RPMI8226 (cell line): Measurements from ENCODE around the gene DLG1.

Experiments used
- DNase-seq: peaks from one replicate; pipeline ENCODE4 v3.0.0-alpha.2; 2015

Gene DLG1

DNA sequence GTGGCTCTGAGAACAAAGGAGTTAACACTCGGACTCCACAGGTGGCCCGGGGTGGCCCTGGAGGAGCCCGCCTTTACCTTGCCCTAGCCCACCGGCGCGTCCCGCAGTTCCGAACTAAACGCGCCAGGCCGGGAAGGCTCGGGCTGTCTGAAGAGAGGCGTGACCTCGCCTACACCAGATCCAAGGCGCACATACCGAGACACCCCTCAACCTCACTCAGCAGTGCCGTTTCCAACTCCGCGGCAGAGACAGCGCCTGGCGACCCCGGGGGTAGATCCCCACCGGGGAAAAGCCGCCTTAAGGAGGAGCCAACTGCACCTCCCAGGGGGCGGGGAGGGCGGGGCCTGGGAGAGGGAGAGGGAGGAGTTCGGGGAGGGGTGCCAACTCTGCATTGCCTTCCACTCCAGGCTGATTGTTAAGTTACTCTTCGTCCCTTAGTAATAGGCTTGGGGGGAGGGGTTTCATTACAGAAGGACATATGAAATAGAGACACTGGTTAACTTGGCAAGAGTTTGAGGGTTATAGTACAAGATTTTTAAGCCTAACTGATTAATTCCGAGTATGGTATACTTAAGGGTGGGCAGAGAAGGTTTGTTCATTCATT is at the start of gene DLG1:
Gene DLG1 (minus strand): TSS at position 272 of the 604 bp plus-strand sequence. CDS start 1,408 bp downstream, outside the sequence.
- DNase-seq, result peak; percentile 95

- no peak for DNase-seq
These were observed 49.6 kb upstream of the DLG1 start for GRCh38 chr3:197348014-197348413.

DNA sequence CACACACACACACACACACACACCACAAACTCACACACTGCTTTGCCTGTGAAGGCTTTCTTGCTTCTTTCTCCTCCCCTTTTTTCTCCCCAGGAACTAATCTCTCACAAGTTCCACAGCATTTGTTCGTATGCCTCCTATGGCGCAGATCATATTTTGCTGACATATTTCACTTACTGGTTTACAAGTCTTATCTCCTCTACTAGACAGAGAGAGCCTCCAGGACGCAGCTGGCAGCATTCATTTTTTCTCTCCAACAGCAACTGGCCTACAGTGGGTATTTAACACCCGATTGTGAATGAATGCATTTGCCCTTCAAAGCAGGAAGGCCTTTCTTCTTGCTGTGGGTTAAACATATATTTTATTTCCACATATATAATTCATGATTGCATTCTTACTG is 47.0 kb upstream of the DLG1 start:
- DNase-seq, result no peak

DNA sequence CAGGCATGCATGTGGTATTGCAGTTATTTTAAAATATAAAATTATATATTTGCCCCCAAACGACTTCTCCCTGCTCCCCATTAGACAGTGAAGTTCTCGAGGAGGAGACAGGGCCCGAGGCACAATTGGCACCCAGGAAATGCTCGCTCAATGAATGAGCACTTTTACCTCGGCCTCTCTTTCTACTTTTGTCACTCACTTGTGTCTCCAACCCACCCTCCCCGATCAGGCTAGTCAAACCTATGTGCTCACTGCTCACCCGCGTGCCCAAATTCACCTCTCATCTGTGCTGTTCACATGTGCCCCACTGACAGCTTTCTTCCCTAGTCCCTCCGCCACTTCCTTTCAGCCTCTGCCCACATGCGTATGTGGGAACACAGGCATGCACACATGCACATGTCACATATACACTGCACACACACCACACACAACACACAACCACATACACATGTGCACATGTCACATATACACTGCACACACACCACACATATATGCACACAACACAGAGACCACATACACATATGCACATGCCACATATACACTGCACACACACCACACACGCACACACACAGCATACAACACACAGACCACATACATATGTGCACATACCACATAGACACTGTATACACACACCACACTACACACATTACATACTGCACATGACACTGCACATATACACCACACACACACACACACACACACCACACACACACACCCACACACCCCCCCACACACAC is 46.3 kb upstream of the DLG1 start:
- DNase-seq, result no peak

DNA sequence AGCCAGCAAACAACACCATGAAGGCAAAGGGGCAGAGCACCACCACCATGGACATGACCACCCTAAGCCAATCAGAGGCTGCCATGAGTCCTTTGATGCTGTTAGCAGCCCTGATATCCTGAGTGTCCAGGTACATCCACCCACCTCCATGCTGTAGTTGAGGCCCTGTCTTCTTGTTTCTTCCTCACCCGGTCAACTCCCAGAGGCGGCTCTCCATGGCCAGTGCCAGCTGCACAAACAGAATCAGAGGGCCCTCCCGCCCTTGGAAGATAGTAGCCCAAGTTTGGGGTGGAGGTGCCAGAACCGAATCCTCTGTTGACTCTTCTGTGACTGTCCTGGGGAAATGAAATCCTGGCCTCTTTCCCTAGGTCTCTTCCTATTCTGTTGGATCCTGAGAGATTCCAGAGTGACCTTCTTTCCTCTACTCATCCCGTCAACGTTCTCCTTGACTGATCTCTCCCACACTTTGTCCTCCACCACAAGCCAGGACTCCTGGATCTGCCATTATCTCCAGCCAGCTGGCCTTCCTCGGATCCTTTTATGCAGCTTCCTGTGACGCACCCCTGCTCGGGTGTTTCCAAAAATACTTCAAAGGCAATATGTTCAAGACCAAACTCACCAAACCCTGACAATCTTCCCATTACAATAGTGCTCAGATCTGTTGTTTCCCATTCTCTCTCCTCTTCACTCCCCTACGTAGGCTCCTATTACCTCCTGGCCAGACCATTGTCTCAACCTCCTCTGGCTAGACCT is 45.4 kb upstream of the DLG1 start:
- DNase-seq, result no peak

- no peak for DNase-seq
These were observed 44.7 kb upstream of the DLG1 start for GRCh38 chr3:197343111-197343510.

- DNase-seq, result no peak
These were observed 42.1 kb upstream of the DLG1 start for GRCh38 chr3:197340521-197340871.

DNA sequence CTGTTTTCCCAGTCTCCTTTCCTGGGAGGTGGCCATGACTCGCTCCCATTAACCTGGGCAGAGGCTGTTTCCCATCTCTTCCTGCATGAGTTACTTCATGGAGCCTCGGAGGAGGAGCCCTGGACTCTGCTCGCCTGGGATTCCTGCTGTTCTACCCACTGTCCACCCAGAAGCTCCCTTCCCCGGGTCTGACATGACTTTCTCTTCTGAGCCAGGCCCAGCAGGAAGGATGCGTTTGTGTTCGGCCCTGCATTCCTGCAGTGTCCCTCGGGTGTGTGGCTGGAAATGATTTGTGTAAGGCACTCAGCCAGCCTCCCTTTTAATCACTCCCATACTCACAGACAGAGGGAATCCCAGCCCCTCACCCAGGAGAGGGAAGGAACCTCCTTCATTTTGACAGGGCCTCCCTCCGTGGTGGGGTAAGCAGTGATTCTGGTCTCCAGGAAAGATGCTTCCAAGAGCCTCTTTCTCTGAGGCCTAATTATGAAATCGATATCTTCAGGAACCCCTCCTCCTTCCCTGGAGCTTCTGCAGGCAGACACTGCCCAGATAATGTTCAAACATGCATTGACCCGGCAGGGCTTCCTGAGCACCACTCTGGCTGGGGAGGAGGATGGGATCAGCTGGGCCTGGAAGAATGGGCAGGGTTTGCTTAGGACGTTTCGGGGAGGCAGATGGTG is 41.6 kb upstream of the DLG1 start:
- no peak for DNase-seq

DNA sequence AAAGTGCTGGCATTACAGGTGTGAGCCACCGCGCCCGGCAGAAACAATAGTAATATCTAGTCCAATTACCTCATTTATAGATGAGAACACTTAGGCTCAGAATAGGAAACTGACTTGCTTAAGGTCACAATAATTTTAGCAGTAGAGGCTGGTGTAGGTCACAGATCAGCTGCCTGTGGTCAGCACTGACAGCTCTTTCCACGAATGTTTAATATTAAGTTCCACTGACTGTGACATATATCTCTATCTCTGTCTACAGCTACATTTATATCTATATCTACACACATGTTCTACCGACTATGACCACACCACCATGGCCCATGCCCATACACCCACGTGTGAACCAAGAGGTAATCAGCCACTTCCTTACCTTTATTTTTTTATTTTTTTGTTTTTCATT is 40.2 kb upstream of the DLG1 start:
- DNase-seq, result no peak

- DNase-seq, result no peak
These were observed 39.2 kb upstream of the DLG1 start for GRCh38 chr3:197337656-197338055.

GRCh38 chr3:197337214-197337613 is 38.8 kb upstream of the DLG1 start:
- DNase-seq, result no peak

DNA sequence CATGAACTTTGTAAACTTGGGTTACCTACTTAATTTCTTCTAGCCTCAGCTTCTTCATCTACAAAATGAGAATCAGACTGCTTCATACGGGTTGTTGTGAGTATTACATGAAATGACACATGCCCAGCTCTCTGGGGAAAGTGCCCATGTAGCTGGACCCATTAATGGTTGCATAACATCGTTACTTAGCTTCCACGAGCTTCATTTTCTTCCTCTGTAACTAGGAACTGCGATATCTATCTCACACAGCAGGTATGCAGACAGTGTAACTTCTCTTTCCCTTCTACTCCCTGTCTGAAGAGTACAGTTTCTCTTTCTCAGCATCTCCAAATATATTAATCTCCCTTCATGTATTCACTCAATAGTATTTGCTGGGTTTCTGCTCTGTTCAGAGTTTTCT is 37.9 kb upstream of the DLG1 start:
- no peak for DNase-seq

DNA sequence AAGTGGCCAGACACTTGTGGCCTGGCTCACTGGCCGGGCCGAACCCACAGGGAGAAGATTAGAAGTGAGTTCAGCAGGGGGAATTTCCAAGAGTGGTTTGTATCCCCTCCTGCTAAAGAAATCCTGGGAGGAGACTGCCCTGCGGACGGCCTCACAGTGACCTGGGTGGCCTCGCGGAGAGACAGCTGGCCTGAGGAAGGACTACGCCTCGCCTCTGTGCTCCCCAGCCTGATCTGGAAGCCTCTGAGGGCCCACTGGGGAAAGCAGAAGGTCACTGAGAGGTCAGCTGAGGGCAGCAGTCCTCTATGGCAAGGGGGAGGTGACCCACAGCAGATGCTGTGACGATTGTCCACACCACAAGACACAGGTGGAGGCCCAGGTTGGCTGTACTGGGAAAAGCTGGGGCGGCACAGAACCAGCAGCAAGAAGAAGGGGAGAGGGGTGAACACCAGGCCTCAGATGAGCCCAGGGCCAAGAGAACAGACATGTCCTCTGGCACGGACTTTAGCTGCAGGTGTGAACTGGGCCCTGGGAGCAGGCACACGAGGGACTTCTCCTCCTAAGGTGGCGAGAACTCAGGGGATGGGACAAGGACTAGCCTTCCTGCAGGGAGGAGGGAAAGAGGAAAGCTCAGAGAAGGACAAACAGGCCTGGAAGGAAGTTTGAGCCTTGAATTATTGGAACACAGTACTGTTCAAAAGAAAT is 37.2 kb upstream of the DLG1 start:
- peak; percentile 41 for DNase-seq

GRCh38 chr3:197333901-197334639 is 35.7 kb upstream of the DLG1 start:
- DNase-seq, result no peak

GRCh38 chr3:197331131-197331530 is 32.7 kb upstream of the DLG1 start:
- peak; percentile 21 for DNase-seq

DNA sequence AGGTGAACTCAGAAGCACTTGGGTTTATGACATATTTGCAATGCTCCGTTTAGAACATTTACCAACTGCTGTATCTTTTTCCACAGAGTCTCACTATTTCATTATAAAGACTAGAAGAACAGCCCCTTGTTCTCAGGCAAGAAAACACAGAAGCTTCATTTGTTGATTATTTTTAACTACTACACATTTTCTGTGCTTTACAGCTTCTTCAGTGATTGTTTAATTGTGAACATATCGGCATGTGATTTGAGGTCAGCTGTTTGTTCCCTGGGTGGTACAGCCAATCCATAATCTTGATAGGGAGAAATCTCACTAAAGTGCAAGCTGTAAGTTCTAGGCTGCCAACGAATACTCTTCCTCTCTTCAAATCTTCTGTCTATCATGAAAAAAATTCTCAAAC is 31.0 kb upstream of the DLG1 start:
- DNase-seq, result no peak

- no peak for DNase-seq
These were observed 29.8 kb upstream of the DLG1 start for GRCh38 chr3:197328198-197328597.

- no peak for DNase-seq
These were observed 29.3 kb upstream of the DLG1 start for GRCh38 chr3:197327701-197328100.

DNA sequence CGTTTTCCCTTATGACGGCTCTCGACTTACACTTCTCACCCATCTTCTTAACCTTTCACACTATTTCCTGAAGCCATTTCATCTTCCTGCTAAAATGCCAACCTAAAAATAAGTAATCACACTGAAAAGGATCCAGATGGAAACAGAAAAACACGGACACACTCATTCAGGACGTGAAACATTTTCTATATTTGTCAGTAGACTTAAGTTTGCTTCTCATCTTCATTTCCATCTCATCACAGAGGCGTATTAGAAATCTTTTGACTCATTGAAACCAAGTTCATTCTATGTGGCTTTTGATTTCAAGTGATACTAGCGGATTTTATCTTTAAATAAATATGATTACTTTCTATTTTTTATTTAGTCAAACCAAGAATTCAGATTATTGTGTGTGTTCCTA is 27.4 kb upstream of the DLG1 start:
- DNase-seq, result no peak

DNA sequence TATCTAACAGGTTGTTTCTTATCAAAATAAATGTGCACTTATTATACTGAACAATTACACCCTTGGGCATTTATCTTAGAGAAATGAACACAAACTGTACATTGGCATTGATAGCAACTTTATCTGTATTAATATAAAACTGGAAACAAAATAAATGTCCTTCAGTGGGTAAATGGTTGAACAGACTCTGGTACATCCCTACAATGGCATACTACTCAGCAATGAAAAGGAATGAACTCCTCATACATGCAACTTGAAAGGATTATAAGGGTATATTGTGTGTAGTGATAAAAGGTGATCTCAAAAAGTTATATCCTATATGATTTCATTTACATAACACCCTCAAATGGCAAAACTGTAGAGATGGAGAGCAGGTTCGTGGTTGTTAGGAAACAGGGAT is 23.7 kb upstream of the DLG1 start:
- DNase-seq, result no peak

- DNase-seq, result no peak
These were observed 22.2 kb upstream of the DLG1 start for GRCh38 chr3:197320582-197320981.

- DNase-seq, result no peak
These were observed 19.0 kb upstream of the DLG1 start for GRCh38 chr3:197317250-197317963.
